KOPT-K1 (cell line): Measurements from ENCODE around the gene CISD1.
A peak's percentile ranks its signal among the peaks of the same experiment; 100 is the strongest.
"Not testable (repeated sequence)": the region's sequence is repeated elsewhere in the genome, so short reads cannot be mapped to it uniquely, and the experiment has no call there.

Experiments used
- H3K27ac ChIP-seq: fragments of 200-600 bp; sonication (generic); 2 replicates; pipeline ENCODE4 v1.5.1; 2016; ENCODE audit warnings: antibody characterized with exemption, mild to moderate bottlenecking, low read depth, low read length; ENCODE audit not compliant: poor library complexity, severe bottlenecking
- H3K36me3 ChIP-seq: fragments of 200-600 bp; sonication (generic); 2 replicates; pipeline ENCODE4 v1.5.1; 2017; ENCODE audit warnings: antibody characterized with exemption, mild to moderate bottlenecking, low read length, moderate library complexity; ENCODE audit not compliant: insufficient read depth
- H3K9me3 ChIP-seq: fragments of 200-600 bp; sonication (generic); 2 replicates; pipeline ENCODE4 v1.5.1; 2017; ENCODE audit warnings: antibody characterized with exemption, low read length, mild to moderate bottlenecking; ENCODE audit not compliant: insufficient read depth, poor library complexity, severe bottlenecking

CISD1 gene

DNA sequence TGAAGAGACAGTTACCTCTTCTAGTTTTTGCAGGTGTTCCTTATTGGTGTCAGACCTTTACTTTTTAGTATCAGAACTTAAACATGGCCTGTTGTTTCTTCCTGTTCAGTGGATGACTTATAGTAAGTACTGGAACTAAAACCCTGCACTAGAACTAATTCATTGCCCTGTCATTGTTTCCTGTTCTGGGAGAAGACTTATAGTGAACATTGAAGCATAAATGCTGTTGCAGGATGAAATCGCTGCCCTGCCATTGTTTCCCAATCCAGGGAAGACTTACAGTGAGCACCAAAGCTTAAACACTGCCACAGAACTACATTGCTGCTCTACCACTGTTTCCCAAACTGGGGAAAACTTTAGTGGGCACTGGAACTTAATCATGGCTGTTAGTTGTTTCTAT, 14.3 kb upstream of the CISD1 start:
- Histone ChIP-seq H3K27ac (no peak overlapping the region), H3K9me3 (peaks cover 37% of the 10 kb centered on the region), H3K36me3 (peaks cover 5% of the 10 kb centered on the region; the same call in 1 of the 2 replicates)

DNA sequence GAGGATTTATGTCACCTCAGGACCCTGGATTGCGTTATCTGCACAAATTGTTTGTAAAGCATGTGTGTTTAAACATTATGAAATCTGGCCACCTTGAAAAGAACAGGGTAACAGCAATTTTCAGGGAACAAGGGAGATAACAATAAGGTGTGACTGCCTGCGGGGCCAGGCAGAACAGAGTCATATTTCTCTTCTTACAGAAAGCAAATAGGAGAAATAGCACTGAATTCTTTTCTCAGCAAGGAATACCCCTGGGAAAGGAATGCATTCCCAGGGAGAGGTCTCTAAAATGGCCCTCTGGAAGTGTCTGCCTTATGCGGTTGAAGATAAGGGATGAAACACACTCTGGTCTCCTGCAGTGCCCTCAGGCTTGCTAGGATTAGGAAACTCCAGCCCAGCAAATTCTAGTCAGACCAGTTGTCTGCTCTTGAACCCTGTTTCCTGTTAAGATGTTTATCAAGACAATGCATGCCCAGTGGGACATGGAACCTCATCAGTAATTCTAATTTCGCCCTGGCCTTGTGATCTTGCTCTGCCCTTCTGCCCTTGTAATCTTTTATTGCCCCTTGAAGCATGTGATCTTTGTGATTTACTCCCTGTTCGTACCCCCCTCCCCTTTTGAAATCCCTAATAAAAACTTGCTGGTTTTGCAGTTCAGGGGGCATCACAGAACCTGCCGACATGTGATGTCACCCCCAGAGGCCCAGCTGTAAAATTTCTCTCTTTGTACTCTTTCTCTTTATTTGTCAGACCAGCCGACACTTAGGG, 12.8 kb upstream of the CISD1 start:
- H3K36me3 ChIP-seq, H3K27ac ChIP-seq: not testable (repeated sequence)
- H3K9me3 ChIP-seq: peaks cover 37% of the 10 kb centered on the region

DNA sequence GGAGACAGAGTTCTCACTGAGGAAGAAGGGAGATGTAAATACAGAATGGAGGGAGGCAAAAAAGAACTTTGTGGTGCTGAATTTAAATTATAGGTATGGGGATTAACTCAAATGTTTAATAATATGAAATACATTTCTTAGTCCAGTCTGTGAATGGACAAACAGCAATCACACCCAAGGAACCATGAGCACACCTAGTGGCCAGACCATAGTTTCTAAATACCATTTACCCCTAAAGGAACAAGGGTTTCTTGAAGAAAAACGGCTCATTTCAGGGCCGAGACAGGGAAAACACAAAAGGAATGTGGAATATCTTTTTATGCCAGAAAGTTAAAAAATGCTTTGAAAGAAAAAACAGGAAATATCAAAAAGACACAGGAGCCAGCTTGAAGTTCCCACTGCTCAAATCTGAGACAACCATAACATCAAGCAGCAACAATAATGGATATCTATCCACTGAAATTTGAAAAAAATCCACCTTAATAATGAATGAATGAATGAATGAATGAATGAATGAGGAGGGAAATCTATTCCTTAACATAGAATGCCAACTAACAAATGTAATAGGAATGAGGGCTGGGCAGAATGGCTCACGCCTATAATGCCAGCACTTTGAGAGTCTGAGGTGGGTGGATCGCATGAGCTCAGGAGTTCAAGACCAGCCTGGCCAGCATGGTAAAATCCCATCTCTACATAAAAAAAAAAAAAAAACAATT, 9.8 kb upstream of the CISD1 start:
- H3K9me3 ChIP-seq: peaks cover 12% of the 10 kb centered on the region
- no peak overlapping the region for H3K27ac ChIP-seq
- H3K36me3 ChIP-seq: peaks cover 5% of the 10 kb centered on the region; the same call in 1 of the 2 replicates

DNA sequence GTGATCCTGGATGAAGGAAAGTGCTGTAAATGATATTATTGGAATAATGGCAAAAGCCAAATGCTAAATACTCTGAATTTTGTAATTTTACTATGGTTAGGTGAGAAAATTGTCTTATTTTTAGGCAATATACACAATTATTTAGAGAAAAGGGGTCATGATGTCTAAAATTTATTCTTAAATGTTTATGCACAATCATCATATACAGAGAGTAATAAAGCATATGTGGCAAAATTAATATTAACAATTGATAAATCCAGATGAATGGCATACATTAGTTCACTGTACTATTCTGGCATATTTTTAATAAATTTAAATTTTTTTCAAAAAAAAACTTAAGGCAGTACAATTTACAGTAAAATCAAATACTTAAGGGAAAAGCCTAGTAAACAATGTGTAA, 8.6 kb upstream of the CISD1 start:
- H3K9me3 ChIP-seq: peaks cover 1% of the 10 kb centered on the region
- H3K27ac ChIP-seq: no peak overlapping the region
- H3K36me3 ChIP-seq: peaks cover 5% of the 10 kb centered on the region; the same call in 1 of the 2 replicates

DNA sequence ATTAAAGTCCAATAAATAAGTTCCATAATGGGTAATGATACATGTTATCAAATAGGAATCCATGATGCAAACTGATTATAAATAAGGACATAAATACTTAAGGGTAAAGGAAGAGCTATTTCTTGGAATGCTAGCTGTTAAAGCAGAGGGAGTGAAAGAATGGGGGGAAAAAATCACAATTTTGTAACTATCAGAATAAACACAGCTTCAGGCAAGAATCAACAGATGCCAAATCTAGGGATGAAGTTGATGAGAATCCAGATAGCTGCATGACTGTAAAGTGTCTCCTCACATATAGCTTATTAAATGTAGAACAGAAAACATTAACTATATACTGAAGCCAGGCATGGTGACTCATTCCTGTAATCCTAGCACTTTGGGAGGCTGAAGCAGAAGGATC, 6.2 kb upstream of the CISD1 start:
- no peak overlapping the region for H3K27ac ChIP-seq
- peaks cover 5% of the 10 kb centered on the region; the same call in 1 of the 2 replicates for H3K36me3 ChIP-seq
- H3K9me3 ChIP-seq: no peaks in the 10 kb centered on the region

DNA sequence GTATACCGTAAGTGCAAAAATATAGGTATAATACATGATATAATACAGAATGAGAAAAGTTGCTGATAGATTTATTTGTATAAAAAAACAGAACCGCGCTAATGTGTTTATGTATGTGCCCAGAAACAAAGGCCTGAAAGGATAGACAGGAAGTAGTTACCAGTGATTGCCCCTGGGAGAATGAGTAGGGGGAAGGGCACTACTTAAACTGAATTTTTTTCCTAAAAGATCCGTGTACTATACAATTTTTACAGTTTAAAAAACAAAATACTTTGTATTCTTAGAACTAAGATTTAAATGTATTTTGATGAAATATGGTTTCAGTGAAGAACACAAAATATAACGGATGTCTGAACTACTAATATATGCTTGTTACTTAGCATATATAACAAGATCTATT, 4.2 kb upstream of the CISD1 start:
- Histone ChIP-seq H3K9me3 (no peaks in the 10 kb centered on the region), H3K36me3 (no peaks in the 10 kb centered on the region), H3K27ac (no peak overlapping the region)

DNA sequence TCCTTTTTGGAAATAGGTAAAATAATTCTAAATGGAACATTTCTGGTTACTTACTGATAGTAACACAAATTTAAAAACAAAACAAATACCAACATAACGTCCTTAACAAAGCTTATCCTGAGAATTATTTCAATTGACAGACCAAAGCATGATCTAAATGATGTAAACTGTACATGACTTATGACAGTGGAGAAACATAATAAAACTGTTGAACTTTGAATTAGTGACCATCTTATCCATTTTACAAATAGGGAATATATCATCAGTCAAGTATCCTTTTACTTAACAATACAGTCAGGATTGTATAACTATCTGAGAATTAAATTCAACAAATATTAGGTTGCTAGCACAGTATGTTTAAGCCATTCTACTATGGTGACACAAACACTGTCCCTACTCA, 3.7 kb upstream of the CISD1 start:
- H3K9me3 ChIP-seq: no peaks in the 10 kb centered on the region

DNA sequence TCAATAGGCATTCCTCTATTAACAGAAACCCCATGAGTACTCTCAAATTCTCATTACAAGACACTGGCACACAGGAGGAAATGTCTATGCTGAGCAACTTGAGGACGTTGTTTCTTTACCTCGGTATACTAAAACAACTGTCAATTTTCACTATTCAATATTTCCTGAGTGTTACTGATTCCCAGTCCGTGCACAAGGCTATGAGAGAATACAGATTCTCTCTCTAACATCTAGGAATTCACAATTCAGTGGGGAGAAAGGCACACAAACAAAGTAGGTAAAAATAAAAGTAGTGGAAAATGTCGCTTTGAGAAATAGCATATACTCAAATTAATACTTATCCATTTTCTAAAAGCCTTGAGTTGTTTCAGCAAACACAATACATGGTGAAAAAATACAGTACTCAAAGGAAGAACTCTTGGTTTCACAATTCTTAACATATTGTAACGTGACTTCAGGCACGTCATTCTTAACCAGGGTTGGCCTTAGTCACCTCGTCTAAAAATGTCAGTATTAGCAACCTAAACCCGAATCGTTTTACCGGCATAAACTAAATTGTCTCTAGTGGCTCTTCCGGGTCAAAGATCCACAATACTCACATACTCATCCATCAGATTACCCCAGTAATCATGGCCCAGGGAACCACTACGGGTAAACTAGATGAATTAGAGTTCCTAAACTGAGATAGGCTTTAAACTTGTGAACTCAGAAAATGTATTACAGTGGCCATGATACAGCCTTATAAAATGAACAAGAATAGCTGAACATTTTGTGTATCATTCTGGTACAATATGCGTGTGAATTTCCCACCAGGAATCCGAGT, 2.7 kb upstream of the CISD1 start:
- Histone ChIP-seq H3K36me3 (no peaks in the 10 kb centered on the region), H3K9me3 (no peaks in the 10 kb centered on the region), H3K27ac (peak overlapping the region; percentile 69)

More for the DNA sequence above, 3.7 kb upstream of the CISD1 start:
- H3K36me3 ChIP-seq: no peaks in the 10 kb centered on the region
- no peak overlapping the region for H3K27ac ChIP-seq

DNA sequence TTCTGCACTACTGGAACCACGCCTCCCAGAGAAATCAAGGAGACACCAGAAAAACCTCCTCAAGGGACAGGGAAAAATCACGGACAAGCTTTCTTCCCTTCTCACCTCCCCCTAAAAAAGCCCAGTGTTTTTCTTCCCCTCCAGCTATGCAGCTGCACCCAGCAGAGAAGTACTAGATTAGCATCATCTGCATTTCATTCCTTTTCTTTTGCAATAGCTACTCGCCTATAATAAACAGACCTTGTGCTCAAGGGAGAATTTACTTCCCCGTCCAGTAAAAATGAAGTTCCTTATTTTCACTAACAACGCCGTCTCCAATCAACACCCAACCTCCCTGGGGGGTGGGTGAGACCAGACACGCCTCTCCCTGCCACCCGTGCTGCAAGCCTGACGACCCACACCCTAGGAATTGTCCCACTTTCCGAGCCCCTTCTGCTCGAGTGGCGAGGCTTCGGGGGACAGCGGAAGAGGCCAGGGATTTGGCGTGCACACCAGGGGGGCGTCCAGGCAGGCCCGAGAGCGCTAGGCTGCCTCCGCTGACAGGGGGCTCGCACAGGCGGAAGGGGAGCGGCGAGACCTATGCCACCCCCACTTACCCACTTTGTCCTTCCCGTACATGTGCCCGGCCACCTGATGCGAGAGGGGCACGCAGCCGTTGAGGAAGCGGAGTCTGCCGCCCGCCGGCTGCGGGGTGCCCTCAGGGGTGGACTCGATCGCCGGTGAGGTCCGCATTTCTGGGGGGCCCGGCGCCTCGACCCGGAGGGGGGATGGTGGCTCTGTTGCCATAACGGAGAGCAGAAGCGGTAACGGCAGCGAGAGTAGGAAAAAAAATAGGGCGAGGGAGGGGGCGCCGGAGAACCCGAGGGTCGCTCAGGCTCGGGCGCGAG, 1.9 kb upstream of the CISD1 start:
- Histone ChIP-seq H3K9me3 (no peaks in the 10 kb centered on the region), H3K27ac (peak overlapping the region; percentile 69), H3K36me3 (no peaks in the 10 kb centered on the region)

DNA sequence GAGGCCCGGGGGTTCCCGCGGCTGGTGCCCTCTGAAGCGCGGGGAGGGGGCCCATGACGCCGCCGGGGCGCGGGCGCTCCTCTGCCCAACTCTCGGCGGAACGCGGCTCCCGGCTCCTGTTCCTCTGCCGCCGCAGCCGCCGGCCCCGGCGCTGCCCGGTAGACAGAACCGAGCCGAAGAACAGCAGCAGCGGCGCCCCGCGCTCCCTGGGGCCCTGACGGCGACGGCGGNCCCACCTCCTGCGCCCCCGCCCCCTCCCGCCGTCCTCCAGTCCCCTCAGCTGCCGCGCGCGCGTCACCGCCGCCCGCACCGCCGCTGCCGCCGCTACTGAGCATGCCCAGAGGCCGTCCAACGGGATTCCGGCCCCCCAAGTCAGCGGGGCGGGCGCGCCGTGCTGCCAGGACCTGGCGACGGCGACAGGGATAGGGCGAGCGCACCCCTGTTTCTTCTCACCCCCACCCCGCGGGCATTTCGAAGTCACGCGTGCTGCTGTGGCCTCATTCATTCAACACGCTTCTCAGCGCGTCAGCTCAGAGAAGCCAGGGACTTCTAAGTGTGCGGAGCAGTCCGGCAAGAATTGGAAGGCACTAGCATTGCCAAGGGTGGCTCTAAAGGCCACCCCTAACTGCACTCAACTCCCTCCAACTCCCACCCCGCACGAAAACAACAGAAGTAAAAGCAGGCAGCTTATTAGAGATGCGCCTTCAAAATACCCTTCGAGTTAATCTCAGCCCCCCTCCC, 1.1 kb upstream of the CISD1 start, which contains the start of gene IPMK:
Gene IPMK (minus strand): TSS at position 182 of the 741 bp plus-strand sequence. CDS start 283 bp downstream, outside the sequence.
- no peaks in the 10 kb centered on the region for H3K9me3 ChIP-seq
- H3K36me3 ChIP-seq: no peaks in the 10 kb centered on the region
- H3K27ac ChIP-seq: peak within 1 kb of the TSS; percentile 69

DNA sequence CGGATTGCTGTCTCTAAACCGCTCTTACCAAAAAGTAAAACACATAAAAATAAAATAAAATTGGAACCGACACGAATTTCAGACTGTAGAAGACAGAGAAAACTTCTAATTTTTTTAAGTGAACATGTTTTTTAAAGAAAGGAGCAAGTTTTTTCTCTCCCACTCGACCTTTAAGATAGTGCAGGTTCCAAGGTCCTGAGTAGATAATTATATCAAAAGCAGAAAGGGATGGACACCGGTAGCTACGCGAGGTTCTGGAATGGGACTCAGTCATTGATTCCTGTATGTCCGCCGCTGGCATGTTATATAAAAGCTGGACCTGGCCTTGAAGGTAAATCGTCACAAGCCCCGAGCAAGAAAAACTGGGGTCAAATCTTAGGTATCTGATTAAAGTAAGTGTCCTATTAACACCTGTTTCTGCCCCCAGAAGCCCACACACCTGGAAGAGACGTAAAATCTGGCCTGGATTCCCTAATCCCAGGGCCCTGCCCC, 462 bp upstream of the CISD1 start:
- Histone ChIP-seq H3K36me3 (no peaks in the 10 kb centered on the region), H3K27ac (peak overlapping the region; percentile 69), H3K9me3 (no peaks in the 10 kb centered on the region)

DNA sequence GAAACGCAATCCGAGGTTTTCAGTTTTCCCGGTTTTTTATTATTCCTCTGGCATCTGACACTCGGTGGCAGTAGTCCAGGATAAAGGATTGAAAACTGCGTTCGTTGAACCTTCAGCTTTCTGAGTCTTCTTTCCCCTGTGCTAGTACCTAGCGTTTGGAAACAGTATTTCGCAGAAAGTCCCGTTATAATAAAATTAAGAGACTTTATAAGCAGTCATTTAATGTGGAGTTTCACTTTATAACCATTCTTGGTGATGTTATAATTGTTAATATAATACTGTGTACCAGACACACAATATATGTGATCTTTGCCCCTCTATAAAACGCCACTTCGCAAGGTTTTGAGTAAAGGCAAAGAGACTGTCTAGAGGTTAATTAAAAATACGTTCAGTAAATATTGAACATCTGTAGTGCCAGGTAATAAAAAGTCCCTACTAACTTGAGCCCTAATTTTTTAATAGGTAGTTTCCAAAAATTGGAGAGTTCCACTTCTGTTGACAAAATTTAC, 874 bp downstream of the CISD1 start:
- Histone ChIP-seq H3K27ac (peak overlapping the region; percentile 69), H3K9me3 (no peaks in the 10 kb centered on the region), H3K36me3 (no peaks in the 10 kb centered on the region)

DNA sequence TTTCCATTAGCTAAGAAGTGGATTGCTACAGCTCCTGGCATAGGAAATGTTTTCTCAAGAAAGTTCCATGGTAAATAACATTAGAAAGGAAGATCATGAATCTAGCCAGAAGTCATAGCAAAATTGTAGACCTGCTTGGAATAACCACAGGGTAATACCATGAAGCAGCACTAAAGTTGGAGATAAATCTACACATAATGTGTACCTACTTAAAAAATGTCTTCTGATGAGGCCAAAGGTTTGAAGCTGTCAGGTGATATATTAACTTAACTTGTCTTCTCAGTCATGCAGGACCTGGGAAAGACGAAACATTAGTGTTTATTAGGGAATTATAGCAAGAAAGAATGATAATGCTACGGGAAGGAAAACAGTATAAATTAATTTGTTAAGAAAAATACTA, 6.3 kb downstream of the CISD1 start:
- Histone ChIP-seq H3K36me3 (peaks cover 28% of the 10 kb centered on the region), H3K27ac (no peak overlapping the region), H3K9me3 (no peaks in the 10 kb centered on the region)
